HG03039 (cell line): ENCODE measurements around the gene LPCAT1.
"Not testable (repeated sequence)": the region's sequence is repeated elsewhere in the genome, so short reads cannot be mapped to it uniquely, and the experiment has no call there.

Experiments
- ATAC-seq: cut with Tn5 transposase; IDR thresholded peaks from one replicate; pipeline ENCODE4 v1.9.1; 2021; ENCODE audit warnings: mild to moderate bottlenecking, moderate library complexity; ENCODE audit not compliant: unreplicated experiment

LPCAT1 gene

GRCh38 chr5:1510151-1510561 is 13.6 kb downstream of the LPCAT1 start:
- ATAC-seq: no peak

- no peak for ATAC-seq
Observed at GRCh38 chr5:1509346-1510085, 14.2 kb downstream of the LPCAT1 start.

- ATAC-seq: no peak
Observed at GRCh38 chr5:1508659-1509290, 15.0 kb downstream of the LPCAT1 start.

- no peak for ATAC-seq
Observed at GRCh38 chr5:1507961-1508658, 15.7 kb downstream of the LPCAT1 start.

GRCh38 chr5:1507457-1507856 is 16.3 kb downstream of the LPCAT1 start:
- ATAC-seq: no peak

- ATAC-seq: no peak
Observed at GRCh38 chr5:1507014-1507375, 16.8 kb downstream of the LPCAT1 start.

- no peak for ATAC-seq
Observed at GRCh38 chr5:1506242-1507013, 17.3 kb downstream of the LPCAT1 start.

GRCh38 chr5:1505506-1506241 is 18.1 kb downstream of the LPCAT1 start:
- no peak for ATAC-seq

GRCh38 chr5:1505089-1505488 is 18.7 kb downstream of the LPCAT1 start:
- not testable (repeated sequence) for ATAC-seq

GRCh38 chr5:1504617-1505016 is 19.1 kb downstream of the LPCAT1 start:
- ATAC-seq: no peak

GRCh38 chr5:1504069-1504595 is 19.6 kb downstream of the LPCAT1 start:
- ATAC-seq: no peak

GRCh38 chr5:1503241-1504068 is 20.3 kb downstream of the LPCAT1 start:
- peak; percentile 23 for ATAC-seq

GRCh38 chr5:1502737-1503120 is 21.0 kb downstream of the LPCAT1 start:
- no peak for ATAC-seq

- ATAC-seq: no peak
Observed at GRCh38 chr5:1502046-1502736, 21.6 kb downstream of the LPCAT1 start.

GRCh38 chr5:1501372-1502045 is 22.3 kb downstream of the LPCAT1 start:
- no peak for ATAC-seq

- no peak for ATAC-seq
Observed at GRCh38 chr5:1500411-1501091, 23.2 kb downstream of the LPCAT1 start.

GRCh38 chr5:1499851-1500250 is 23.9 kb downstream of the LPCAT1 start:
- ATAC-seq: no peak
